Left lung (tissue), 10 donors: ENCODE data around the gene RASSF7. TPM values are rescaled to one million over a fixed set of nuclear protein-coding genes. Genes with fewer than 3 reads are reported as not detected.

Experiments used
- ATAC-seq: fragments of 200-7000 bp; cut with Tn5 transposase; one replicate; pipeline ENCODE4 v1.9.1; 2020; ENCODE audit warnings: moderate library complexity
- DNase-seq, 4 donors: peaks; one replicate each; pipeline ENCODE4 v3.0.0-alpha.2; 2013 to 2020
- H3K27ac ChIP-seq, 2 donors: fragments of 200-600 bp; sonication (generic) in 1 of 2; one replicate each; pipeline versions ENCODE4 v1.5.0 to v1.8.0; 2020 to 2021
- H3K27me3 ChIP-seq, 2 donors: fragments of 200-600 bp; sonication (generic) in 1 of 2; one replicate each; pipeline versions ENCODE4 v1.5.0 to v1.8.0; 2020 to 2021
- H3K36me3 ChIP-seq, 2 donors: fragments of 200-600 bp; sonication (generic) in 1 of 2; one replicate each; pipeline versions ENCODE4 v1.5.0 to v1.8.0; 2020 to 2021
- H3K4me1 ChIP-seq, 2 donors: fragments of 200-600 bp; one replicate each; pipeline ENCODE4 v1.8.0; 2021
- H3K4me3 ChIP-seq, 2 donors: fragments of 200-600 bp; sonication (generic) in 1 of 2; one replicate each; pipeline versions ENCODE4 v1.5.0 to v1.8.0; 2020 to 2021; ENCODE audit warnings: mild to moderate bottlenecking in 1 of 2
- H3K9me3 ChIP-seq, 2 donors: fragments of 200-600 bp; sonication (generic) in 1 of 2; one replicate each; pipeline versions ENCODE4 v1.5.0 to v1.8.0; 2020 to 2021
- intact Hi-C, 2 donors: fragments of 100-400 bp; cut with DNase I; formaldehyde crosslinking; loops; one replicate each; pipeline versions ENCODE4 v1.11.2 to v1.14.2; 2022
- polyA plus RNA-seq, 6 donors: library from polyadenylated mRNA; unstranded; fragments of 120-200 nt; gene quantifications; one replicate each; pipeline ENCODE4 v1.2.1, GENCODE V29; 2013; ENCODE audit not compliant: insufficient read length in 6 of 6
- total RNA-seq, 2 donors: library from RNA; stranded (reverse); fragmentation: NEBNext Ultra II Directional; extraction: Animal tissue kit (Norgen Biotek cat#: 25700); gene quantifications; one replicate each; pipeline ENCODE4 v1.2.1, GENCODE V29; 2021
- TF ChIP-seq, protein P1 (sequence below), 2 donors: fragments of 200-600 bp; sonication (generic) in 1 of 2; IDR thresholded peaks; one replicate each; pipeline versions ENCODE4 v1.5.0 to v1.8.0; 2021; ENCODE audit warnings: antibody characterized with exemption in 2 of 2
- donor health status: DM: no; HTN: yes; CAD: no.
- donor health status: DM: no; HTN: no; CAD: no.

RASSF7 gene
- total and polyA plus RNA-seq, 8 donors: 17.6 to 57.2 (median 28.8) TPM

DNA sequence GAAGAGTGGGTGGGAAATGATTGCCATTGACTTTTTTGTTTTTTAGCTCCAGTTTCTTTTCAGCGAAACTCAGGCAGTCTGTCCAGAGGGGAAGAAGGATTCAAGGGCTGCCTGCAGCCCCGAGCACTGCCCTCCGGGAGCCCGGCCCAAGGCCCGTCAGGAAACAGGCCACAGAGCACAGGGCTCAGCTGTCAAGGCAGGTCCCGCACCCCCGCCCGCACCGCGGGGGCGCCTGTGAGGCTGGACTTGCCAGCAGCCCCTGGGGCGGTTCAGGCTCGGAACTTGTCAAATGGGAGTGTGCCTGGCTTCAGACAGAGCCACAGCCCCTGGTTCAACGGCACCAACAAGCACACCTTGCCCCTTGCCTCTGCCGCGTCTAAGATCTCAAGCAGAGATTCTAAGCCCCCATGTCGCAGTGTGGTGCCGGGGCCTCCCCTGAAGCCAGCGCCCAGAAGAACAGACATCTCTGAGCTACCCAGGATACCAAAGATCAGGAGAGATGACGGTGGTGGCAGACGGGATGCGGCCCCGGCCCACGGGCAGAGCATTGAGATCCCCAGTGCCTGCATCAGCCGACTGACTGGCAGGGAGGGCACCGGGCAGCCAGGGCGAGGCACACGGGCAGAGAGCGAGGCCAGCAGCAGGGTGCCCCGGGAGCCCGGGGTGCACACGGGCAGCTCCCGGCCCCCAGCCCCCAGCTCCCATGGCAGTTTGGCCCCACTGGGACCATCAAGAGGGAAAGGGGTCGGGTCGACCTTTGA lies 46.4 kb downstream of the RASSF7 start:
- H3K4me3 ChIP-seq: no peak overlapping the region
- peak in 1 of 4 donors; percentile 76 for DNase-seq
- intact Hi-C loops: no loop called here
- no peaks in the 10 kb centered on the region for H3K4me1 ChIP-seq
- peaks cover 0 to 100% of the 10 kb centered on the region in 2 donors for H3K36me3 ChIP-seq
- ATAC-seq: no peak
- no peaks in the 10 kb centered on the region for H3K9me3 ChIP-seq
- H3K27ac ChIP-seq: no peak overlapping the region
- TF ChIP-seq, protein P1, sequence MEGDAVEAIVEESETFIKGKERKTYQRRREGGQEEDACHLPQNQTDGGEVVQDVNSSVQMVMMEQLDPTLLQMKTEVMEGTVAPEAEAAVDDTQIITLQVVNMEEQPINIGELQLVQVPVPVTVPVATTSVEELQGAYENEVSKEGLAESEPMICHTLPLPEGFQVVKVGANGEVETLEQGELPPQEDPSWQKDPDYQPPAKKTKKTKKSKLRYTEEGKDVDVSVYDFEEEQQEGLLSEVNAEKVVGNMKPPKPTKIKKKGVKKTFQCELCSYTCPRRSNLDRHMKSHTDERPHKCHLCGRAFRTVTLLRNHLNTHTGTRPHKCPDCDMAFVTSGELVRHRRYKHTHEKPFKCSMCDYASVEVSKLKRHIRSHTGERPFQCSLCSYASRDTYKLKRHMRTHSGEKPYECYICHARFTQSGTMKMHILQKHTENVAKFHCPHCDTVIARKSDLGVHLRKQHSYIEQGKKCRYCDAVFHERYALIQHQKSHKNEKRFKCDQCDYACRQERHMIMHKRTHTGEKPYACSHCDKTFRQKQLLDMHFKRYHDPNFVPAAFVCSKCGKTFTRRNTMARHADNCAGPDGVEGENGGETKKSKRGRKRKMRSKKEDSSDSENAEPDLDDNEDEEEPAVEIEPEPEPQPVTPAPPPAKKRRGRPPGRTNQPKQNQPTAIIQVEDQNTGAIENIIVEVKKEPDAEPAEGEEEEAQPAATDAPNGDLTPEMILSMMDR (IDR thresholded peaks at IDR 0.05): no peak
- no peaks in the 10 kb centered on the region for H3K27me3 ChIP-seq

DNA sequence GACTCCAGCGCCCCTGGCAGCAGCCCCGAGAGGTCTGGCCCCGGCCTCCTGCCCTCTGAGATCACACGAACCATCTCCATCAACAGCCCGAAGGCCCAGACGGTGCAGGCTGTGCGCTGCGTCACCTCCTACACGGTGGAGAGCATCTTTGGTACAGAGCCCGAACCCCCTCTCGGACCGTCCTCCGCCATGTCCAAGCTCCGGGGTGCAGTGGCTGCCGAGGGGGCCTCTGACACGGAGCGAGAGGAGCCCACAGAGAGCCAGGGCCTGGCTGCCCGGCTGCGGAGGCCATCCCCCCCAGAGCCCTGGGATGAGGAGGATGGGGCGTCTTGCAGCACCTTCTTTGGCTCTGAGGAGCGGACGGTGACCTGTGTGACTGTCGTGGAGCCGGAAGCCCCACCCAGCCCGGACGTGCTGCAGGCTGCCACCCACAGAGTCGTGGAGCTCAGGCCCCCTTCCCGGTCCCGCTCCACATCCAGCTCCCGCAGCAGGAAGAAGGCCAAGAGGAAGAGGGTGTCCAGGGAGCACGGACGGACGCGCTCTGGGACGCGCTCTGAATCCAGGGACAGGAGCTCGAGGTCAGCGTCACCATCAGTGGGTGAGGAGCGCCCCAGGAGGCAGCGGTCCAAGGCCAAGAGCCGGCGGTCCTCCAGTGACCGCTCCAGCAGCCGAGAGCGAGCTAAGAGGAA lies 47.3 kb downstream of the RASSF7 start:
- ATAC-seq: no peak
- Histone ChIP-seq H3K9me3 (no peaks in the 10 kb centered on the region), H3K27ac (no peak overlapping the region), H3K4me3 (no peak overlapping the region), H3K4me1 (peaks cover 0 to 6% of the 10 kb centered on the region in 2 donors), H3K27me3 (no peaks in the 10 kb centered on the region), H3K36me3 (peaks cover 0 to 100% of the 10 kb centered on the region in 2 donors)
- TF ChIP-seq, protein P1 (IDR thresholded peaks at IDR 0.05): no peak
- peak in 1 of 4 donors; percentile 76 for DNase-seq
- intact Hi-C loops: no loop called here

DNA sequence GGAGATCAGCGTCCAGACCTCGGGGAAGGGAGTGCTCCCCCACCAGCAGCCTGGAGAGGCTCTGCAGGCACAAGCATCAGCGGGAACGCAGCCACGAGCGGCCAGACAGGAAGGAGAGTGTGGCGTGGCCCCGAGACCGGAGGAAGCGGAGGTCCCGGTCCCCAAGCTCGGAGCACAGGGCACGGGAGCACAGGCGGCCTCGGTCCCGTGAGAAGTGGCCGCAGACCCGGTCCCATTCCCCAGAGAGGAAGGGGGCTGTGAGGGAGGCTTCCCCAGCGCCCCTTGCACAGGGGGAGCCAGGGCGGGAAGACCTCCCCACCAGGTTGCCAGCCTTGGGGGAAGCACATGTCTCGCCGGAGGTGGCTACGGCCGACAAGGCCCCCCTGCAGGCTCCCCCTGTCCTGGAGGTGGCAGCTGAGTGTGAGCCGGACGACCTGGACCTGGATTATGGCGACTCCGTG lies 48.1 kb downstream of the RASSF7 start:
- peak in 1 of 4 donors; percentile 71 for DNase-seq

DNA sequence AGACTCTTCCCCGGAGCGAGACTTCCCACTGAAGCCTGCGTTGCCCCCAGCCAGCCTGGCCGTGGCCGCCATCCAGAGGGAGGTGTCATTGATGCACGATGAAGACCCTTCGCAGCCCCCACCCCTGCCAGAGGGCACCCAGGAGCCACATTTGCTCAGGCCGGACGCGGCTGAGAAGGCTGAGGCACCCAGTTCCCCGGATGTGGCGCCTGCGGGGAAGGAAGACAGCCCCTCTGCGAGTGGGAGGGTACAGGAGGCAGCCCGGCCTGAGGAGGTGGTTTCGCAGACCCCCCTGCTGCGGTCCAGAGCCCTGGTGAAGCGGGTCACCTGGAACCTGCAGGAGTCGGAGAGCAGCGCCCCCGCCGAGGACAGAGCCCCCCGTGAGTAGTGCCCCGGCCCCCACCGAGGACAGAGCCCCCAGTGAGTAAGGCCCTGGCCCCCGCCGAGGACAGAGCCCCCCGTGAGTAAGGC lies 48.6 kb downstream of the RASSF7 start:
- intact Hi-C loops: no loop called here
- no peak for ATAC-seq
- TF ChIP-seq, protein P1 (IDR thresholded peaks at IDR 0.05): no peak

More for the DNA sequence above, 48.1 kb downstream of the RASSF7 start:
- Histone ChIP-seq H3K4me1 (peaks cover under 1 to 12% of the 10 kb centered on the region in 2 donors), H3K9me3 (no peaks in the 10 kb centered on the region), H3K36me3 (peaks cover 0 to 100% of the 10 kb centered on the region in 2 donors), H3K4me3 (no peak overlapping the region), H3K27ac (no peak overlapping the region), H3K27me3 (no peaks in the 10 kb centered on the region)
- TF ChIP-seq, protein P1 (IDR thresholded peaks at IDR 0.05): no peak
- intact Hi-C loops: no loop called here
- ATAC-seq: no peak

More for the DNA sequence above, 48.6 kb downstream of the RASSF7 start:
- H3K27me3 ChIP-seq: no peaks in the 10 kb centered on the region
- DNase-seq: peak in 1 of 4 donors; percentile 69
- H3K9me3 ChIP-seq: no peaks in the 10 kb centered on the region
- peaks cover 0 to 100% of the 10 kb centered on the region in 2 donors for H3K36me3 ChIP-seq
- no peak overlapping the region for H3K27ac ChIP-seq
- no peak overlapping the region for H3K4me3 ChIP-seq
- peaks cover 6 to 17% of the 10 kb centered on the region in 2 donors for H3K4me1 ChIP-seq
